ENCODE measurements around the gene KIAA0232.
"Not testable (repeated sequence)": the region's sequence is repeated elsewhere in the genome, so short reads cannot be mapped to it uniquely, and the experiment has no call there.

KIAA0232 gene

DNA sequence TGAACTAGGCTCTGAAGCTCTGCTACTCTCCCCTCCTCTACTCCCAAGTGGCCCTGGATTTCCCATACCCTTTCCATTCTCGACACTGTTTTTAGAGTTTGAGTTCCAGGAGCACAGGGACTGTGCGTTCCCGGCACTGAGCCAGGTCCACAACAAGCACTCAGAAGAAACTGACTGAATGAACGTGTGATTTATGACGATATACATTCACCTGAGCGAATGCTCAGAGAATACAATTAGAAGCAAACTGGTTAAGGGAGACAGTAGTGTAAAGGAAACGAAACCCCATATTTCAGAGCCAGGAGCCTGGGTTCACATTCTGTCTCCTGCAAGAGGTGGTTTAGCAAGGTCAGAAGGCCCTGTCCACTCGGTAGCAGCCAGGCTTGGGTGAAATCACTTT is 1.4 kb upstream of the KIAA0232 start:
- no peak for DNase-seq (ENCODE audit: low read depth)
- H3K4me3 ChIP-seq (ENCODE audit: low read depth, low read length), result no peak overlapping the region
- TF ChIP-seq, protein P1, sequence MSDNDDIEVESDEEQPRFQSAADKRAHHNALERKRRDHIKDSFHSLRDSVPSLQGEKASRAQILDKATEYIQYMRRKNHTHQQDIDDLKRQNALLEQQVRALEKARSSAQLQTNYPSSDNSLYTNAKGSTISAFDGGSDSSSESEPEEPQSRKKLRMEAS (IDR thresholded peaks at IDR 0.05; ENCODE audit: low read depth, low read length), result no peak
- TF ChIP-seq MYC (IDR thresholded peaks at IDR 0.05; ENCODE audit: low read depth, low read length) (no peak), POLR2A (IDR thresholded peaks at IDR 0.05; ENCODE audit: extremely low read depth, insufficient read length) (no peak)
- TF ChIP-seq, protein P2, sequence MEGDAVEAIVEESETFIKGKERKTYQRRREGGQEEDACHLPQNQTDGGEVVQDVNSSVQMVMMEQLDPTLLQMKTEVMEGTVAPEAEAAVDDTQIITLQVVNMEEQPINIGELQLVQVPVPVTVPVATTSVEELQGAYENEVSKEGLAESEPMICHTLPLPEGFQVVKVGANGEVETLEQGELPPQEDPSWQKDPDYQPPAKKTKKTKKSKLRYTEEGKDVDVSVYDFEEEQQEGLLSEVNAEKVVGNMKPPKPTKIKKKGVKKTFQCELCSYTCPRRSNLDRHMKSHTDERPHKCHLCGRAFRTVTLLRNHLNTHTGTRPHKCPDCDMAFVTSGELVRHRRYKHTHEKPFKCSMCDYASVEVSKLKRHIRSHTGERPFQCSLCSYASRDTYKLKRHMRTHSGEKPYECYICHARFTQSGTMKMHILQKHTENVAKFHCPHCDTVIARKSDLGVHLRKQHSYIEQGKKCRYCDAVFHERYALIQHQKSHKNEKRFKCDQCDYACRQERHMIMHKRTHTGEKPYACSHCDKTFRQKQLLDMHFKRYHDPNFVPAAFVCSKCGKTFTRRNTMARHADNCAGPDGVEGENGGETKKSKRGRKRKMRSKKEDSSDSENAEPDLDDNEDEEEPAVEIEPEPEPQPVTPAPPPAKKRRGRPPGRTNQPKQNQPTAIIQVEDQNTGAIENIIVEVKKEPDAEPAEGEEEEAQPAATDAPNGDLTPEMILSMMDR (IDR thresholded peaks at IDR 0.05; ENCODE audit: low read depth, low read length), result no peak

DNA sequence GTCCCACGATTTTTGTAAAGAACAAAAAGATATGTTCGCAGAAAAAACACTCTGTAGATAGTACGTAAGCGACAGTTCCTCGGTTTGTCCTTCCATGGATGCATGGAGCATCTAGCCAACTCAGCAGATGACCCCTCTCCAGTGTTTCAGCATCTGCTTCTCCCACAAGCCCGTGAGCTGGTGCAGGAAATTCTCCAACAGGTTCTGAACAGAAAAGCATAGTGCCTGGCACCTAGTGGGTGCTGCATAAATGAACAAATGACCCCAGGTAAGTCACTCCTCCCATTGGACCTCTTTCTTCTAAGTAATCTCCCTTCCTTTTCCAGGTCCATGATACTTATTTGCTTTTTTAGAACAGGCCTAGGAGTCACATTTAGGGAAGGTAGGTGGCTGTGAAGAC is 966 bp upstream of the KIAA0232 start:
- peak overlapping the region; percentile 33 for H3K4me3 ChIP-seq (ENCODE audit: low read depth, low read length)
- TF ChIP-seq POLR2A (IDR thresholded peaks at IDR 0.05; ENCODE audit: extremely low read depth, insufficient read length), result no peak
- TF ChIP-seq, protein P2 (IDR thresholded peaks at IDR 0.05; ENCODE audit: low read depth, low read length), result no peak
- TF ChIP-seq, protein P1 (IDR thresholded peaks at IDR 0.05; ENCODE audit: low read depth, low read length), result no peak
- TF ChIP-seq MYC (IDR thresholded peaks at IDR 0.05; ENCODE audit: low read depth, low read length), result no peak
- DNase-seq (ENCODE audit: low read depth), result no peak

DNA sequence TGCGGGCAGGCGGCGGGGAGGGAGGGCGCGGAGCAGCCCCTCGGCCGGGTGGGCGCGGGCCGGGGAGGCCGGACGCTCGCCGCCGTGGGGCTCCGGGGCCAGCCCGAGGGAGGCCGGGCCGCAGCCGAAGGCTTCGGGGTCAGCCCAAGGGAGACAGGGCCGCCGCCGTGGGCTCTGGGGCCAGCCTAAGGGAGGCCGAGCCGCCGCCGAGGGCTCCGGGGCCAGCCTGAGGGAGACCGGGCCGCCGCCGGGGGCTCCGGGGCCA is 251 bp downstream of the KIAA0232 start:
- no peak for TF ChIP-seq POLR2A (IDR thresholded peaks at IDR 0.05; ENCODE audit: extremely low read depth, insufficient read length)
- TF ChIP-seq, protein P1 (IDR thresholded peaks at IDR 0.05; ENCODE audit: low read depth, low read length), result no peak
- peak overlapping the region; percentile 69 for H3K4me3 ChIP-seq (ENCODE audit: low read depth, low read length)
- no peak for DNase-seq (ENCODE audit: low read depth)

DNA sequence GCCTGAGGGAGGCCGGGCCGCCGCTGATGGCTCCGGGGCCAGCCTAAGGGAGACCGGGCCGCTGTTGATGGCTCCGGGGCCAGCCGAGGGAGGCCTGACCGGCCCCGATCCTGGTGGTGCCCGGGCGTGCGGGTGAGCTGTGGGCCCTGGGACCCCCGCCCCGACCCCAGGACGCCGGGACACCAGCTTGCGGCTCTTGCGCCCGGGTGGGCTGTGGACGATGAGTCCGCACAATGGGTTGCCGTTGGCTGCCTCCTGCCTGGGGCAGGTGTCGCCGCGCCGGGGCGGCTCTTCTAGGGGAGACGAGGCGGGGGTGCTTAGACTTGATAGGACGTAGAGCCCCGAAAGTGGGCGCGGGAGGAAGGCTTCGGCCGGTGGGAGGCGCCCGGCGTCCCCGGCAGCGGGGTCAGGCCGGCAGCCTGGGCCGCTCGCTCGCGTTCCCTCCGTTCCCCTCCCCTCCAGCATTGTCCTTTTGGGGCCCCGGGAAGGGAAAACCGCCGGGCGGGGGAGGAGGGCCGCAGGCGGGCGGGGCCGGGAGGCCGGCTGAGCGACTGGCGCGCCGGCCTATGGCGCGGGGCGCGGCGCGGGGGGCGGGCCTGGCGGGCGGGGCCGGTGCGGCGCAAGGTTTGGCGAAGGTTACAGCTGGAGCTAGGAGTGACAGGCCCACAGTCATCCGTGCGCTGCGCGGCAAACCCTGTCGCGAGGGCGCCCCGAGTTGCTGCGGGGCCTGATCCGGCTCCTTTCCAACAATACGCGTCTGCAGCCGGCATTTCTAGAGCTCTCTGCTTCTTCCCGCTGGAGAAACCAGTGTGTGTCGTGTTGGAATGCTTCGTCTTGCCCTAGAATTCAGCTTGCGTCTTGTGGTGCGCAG is 819 bp downstream of the KIAA0232 start:
- TF ChIP-seq MYC (IDR thresholded peaks at IDR 0.05; ENCODE audit: low read depth, low read length), result no peak
- TF ChIP-seq, protein P2 (IDR thresholded peaks at IDR 0.05; ENCODE audit: low read depth, low read length), result peak; percentile 32
- TF ChIP-seq POLR2A (IDR thresholded peaks at IDR 0.05; ENCODE audit: extremely low read depth, insufficient read length), result peak; percentile 62
- TF ChIP-seq, protein P1 (IDR thresholded peaks at IDR 0.05; ENCODE audit: low read depth, low read length), result no peak
- DNase-seq (ENCODE audit: low read depth), result peak; percentile 97
- H3K4me3 ChIP-seq (ENCODE audit: low read depth, low read length), result peak overlapping the region; percentile 73

DNA sequence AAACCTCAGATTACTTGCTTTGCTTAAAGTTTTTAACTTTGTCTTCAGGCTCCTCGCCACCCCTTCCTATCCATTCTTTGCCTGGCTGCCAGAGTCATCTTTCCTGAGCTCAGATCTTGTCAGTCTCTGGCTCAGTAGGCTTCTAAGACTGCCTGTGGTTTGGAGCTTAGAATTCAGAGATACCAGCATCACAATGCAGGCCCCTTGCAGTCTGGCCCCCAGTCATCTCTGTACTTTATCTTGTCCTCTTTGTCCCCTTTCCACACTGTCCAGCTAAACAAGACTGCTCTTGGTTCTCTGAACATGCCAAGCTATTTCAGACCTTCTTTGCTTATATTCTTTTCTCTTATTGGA is 3.0 kb downstream of the KIAA0232 start:
- no peak for DNase-seq (ENCODE audit: low read depth)
- TF ChIP-seq, protein P1 (IDR thresholded peaks at IDR 0.05; ENCODE audit: low read depth, low read length), result no peak
- TF ChIP-seq, protein P2 (IDR thresholded peaks at IDR 0.05; ENCODE audit: low read depth, low read length), result no peak
- TF ChIP-seq POLR2A (IDR thresholded peaks at IDR 0.05; ENCODE audit: extremely low read depth, insufficient read length) (no peak), MYC (IDR thresholded peaks at IDR 0.05; ENCODE audit: low read depth, low read length) (no peak)
- H3K4me3 ChIP-seq (ENCODE audit: low read depth, low read length), result no peak overlapping the region

DNA sequence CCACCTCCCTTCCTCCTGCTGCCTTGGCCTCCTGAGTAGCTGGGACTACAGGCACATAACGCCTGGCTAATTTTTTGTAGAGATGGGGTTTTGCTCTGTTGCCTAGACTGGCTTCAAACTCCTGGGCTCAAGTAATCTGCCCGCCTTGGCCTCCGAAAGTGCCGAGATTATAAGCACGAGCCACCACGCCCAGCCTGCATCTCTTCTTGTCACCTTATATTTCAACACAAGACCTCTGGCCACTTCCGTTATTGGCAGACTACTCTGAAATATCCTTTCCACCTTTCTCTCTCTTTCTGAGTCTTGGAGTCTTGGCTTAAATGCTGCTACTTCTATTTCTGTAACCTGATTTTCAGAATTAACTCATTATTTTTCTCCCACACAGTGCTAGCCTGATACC is 5.6 kb downstream of the KIAA0232 start:
- TF ChIP-seq MYC (IDR thresholded peaks at IDR 0.05; ENCODE audit: low read depth, low read length), result no peak
- no peak for TF ChIP-seq POLR2A (IDR thresholded peaks at IDR 0.05; ENCODE audit: extremely low read depth, insufficient read length)
- TF ChIP-seq, protein P2 (IDR thresholded peaks at IDR 0.05; ENCODE audit: low read depth, low read length), result no peak
- TF ChIP-seq, protein P1 (IDR thresholded peaks at IDR 0.05; ENCODE audit: low read depth, low read length), result no peak
- DNase-seq (ENCODE audit: low read depth), result peak; percentile 35

DNA sequence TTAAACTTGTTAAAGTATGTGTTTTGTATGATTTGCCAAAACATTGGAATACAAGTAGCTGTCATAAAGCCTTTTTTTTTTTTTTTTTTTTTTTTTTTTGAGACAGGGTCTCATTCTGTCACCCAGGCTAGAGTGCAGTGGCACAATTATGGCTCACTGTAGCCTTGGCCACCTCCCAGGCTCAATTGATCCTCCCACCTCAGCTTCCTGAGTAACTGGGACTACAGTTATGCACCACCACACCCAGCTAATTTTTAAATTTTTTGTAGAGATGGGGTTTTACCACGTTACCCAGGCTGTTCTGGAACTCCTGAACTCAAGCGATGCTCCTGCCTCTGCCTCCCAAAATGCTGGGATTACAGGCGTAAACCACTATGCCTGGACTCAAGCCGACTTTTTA is 8.7 kb downstream of the KIAA0232 start:
- not testable (repeated sequence) for H3K4me3 ChIP-seq (ENCODE audit: low read depth, low read length); DNase-seq (ENCODE audit: low read depth)

More for the DNA sequence above, 5.6 kb downstream of the KIAA0232 start:
- no peak overlapping the region for H3K4me3 ChIP-seq (ENCODE audit: low read depth, low read length)

DNA sequence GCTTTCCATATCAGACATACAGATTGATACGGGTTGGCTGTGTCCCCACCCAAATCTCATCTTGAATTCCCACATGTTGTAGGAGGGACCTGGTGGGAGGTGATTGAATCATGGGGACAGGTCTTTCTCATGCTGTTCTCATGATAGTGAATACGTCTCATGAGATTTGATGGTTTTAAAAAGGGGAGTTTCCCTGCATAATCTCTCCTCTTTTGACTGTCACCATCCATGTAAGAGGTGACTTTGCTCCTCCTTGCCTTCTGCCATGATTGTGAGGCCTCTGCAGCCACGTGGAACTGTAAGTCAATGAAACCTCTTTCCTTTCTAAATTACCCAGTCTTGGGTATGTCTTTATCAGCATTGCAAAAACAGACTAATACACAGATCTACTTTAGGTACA is 9.3 kb downstream of the KIAA0232 start:
- not testable (repeated sequence) for DNase-seq (ENCODE audit: low read depth); H3K4me3 ChIP-seq (ENCODE audit: low read depth, low read length)

All from NB4 (cell line).